ENCODE measurements around the gene ABO. TPM values are rescaled to one million over a fixed set of nuclear protein-coding genes. Genes with fewer than 3 reads are reported as not detected.

Gene ABO
- total and polyA plus RNA-seq, 4 donors = 0.08 to 0.75 (median 0.10) TPM; not detected in 1

DNA sequence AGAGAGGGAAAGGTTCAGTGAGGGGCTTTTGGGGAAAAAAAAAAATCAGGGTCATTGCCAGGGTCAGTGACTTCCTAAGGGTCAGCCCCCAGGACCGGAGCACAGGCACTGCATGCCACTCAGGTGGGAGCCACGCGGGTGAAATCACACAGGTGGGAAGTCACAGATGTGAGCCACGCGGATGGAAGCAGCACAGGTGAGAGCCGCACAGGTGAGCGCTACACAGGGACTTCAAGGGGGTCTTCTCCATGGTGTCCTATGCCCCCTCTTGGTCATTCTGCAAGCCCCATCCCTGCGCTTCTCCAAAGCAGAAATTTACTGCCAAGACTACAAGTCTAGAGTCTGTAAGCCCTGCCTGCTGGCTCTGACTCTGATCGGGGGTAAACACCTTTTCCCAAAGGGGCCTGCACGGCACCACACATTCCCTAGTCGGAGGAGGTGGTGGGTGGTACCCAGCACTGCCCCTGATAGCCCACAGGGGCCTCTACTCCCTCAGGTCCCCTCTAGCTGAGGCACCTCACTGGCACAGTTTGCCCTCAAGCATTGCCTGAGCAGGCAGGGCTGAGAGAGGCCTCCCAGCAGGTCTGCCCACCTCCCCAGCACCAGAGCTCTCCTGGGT, 47.6 kb downstream of the ABO start:
- Histone ChIP-seq H3K27ac (ENCODE audit: low read depth in 1 of 2, low read length in 2 of 2) (no peak overlapping the region), H3K9me3 (ENCODE audit: control insufficient read depth in 4 of 4, low read length in 3 of 4) (no peaks in the 10 kb centered on the region), H3K9ac (ENCODE audit: low read depth in 1 of 2, low read length in 2 of 2) (no peak overlapping the region), H3K4me3 (ENCODE audit: low read depth in 1 of 3, low read length in 3 of 3) (no peak overlapping the region), H3K4me1 (ENCODE audit: control insufficient read depth in 4 of 4, insufficient read depth in 4 of 4, low read length in 3 of 4) (no peaks in the 10 kb centered on the region), H3K27me3 (ENCODE audit: control insufficient read depth in 4 of 4, insufficient read depth in 4 of 4, low read length in 3 of 4) (no peaks in the 10 kb centered on the region), H3K36me3 (ENCODE audit: control insufficient read depth in 4 of 4, insufficient read depth in 3 of 4, low read depth in 1 of 4, low read length in 3 of 4) (no peaks in the 10 kb centered on the region)
- TF ChIP-seq, protein P1, sequence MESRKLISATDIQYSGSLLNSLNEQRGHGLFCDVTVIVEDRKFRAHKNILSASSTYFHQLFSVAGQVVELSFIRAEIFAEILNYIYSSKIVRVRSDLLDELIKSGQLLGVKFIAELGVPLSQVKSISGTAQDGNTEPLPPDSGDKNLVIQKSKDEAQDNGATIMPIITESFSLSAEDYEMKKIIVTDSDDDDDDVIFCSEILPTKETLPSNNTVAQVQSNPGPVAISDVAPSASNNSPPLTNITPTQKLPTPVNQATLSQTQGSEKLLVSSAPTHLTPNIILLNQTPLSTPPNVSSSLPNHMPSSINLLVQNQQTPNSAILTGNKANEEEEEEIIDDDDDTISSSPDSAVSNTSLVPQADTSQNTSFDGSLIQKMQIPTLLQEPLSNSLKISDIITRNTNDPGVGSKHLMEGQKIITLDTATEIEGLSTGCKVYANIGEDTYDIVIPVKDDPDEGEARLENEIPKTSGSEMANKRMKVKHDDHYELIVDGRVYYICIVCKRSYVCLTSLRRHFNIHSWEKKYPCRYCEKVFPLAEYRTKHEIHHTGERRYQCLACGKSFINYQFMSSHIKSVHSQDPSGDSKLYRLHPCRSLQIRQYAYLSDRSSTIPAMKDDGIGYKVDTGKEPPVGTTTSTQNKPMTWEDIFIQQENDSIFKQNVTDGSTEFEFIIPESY (IDR thresholded peaks at IDR 0.05) = no peak
- TF ChIP-seq SP1 (IDR thresholded peaks at IDR 0.05) (no peak), RXRA (IDR thresholded peaks at IDR 0.05) (no peak), NR2F2 (IDR thresholded peaks at IDR 0.05) (no peak), HNF4G (IDR thresholded peaks at IDR 0.05) (no peak), YY1 (IDR thresholded peaks at IDR 0.05) (no peak), FOXA1 (IDR thresholded peaks at IDR 0.05) (no peak), HNF4A (conservative IDR thresholded peaks at IDR 0.05) (no peak), RAD21 (IDR thresholded peaks at IDR 0.05) (no peak), FOXA2 (IDR thresholded peaks at IDR 0.05) (no peak), TAF1 (conservative IDR thresholded peaks at IDR 0.05) (no peak), GABPA (IDR thresholded peaks at IDR 0.05 in 1 of 2, conservative IDR thresholded peaks at IDR 0.05 in 1 of 2) (no peak), EGR1 (IDR thresholded peaks at IDR 0.05; ENCODE audit: low read depth in 2 of 2) (no peak)
- TF ChIP-seq, protein P2, sequence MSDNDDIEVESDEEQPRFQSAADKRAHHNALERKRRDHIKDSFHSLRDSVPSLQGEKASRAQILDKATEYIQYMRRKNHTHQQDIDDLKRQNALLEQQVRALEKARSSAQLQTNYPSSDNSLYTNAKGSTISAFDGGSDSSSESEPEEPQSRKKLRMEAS (IDR thresholded peaks at IDR 0.05) = no peak
- TF ChIP-seq, protein P3, sequence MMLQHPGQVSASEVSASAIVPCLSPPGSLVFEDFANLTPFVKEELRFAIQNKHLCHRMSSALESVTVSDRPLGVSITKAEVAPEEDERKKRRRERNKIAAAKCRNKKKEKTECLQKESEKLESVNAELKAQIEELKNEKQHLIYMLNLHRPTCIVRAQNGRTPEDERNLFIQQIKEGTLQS (IDR thresholded peaks at IDR 0.05) = no peak
- TF ChIP-seq, protein P4, sequence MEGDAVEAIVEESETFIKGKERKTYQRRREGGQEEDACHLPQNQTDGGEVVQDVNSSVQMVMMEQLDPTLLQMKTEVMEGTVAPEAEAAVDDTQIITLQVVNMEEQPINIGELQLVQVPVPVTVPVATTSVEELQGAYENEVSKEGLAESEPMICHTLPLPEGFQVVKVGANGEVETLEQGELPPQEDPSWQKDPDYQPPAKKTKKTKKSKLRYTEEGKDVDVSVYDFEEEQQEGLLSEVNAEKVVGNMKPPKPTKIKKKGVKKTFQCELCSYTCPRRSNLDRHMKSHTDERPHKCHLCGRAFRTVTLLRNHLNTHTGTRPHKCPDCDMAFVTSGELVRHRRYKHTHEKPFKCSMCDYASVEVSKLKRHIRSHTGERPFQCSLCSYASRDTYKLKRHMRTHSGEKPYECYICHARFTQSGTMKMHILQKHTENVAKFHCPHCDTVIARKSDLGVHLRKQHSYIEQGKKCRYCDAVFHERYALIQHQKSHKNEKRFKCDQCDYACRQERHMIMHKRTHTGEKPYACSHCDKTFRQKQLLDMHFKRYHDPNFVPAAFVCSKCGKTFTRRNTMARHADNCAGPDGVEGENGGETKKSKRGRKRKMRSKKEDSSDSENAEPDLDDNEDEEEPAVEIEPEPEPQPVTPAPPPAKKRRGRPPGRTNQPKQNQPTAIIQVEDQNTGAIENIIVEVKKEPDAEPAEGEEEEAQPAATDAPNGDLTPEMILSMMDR (IDR thresholded peaks at IDR 0.05; ENCODE audit: low read depth, low read length, missing input control) = no peak
- TF ChIP-seq, protein P5, sequence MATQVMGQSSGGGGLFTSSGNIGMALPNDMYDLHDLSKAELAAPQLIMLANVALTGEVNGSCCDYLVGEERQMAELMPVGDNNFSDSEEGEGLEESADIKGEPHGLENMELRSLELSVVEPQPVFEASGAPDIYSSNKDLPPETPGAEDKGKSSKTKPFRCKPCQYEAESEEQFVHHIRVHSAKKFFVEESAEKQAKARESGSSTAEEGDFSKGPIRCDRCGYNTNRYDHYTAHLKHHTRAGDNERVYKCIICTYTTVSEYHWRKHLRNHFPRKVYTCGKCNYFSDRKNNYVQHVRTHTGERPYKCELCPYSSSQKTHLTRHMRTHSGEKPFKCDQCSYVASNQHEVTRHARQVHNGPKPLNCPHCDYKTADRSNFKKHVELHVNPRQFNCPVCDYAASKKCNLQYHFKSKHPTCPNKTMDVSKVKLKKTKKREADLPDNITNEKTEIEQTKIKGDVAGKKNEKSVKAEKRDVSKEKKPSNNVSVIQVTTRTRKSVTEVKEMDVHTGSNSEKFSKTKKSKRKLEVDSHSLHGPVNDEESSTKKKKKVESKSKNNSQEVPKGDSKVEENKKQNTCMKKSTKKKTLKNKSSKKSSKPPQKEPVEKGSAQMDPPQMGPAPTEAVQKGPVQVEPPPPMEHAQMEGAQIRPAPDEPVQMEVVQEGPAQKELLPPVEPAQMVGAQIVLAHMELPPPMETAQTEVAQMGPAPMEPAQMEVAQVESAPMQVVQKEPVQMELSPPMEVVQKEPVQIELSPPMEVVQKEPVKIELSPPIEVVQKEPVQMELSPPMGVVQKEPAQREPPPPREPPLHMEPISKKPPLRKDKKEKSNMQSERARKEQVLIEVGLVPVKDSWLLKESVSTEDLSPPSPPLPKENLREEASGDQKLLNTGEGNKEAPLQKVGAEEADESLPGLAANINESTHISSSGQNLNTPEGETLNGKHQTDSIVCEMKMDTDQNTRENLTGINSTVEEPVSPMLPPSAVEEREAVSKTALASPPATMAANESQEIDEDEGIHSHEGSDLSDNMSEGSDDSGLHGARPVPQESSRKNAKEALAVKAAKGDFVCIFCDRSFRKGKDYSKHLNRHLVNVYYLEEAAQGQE (IDR thresholded peaks at IDR 0.05) = no peak
- no peak for DNase-seq (ENCODE audit: low spot score)
- 90% methylated on average over 11 of the region's 11 CpGs for WGBS
